Fibroblast of pulmonary artery (primary cell): ENCODE data around the gene TAMM41.

Experiments
- DNase-seq: peaks from one replicate; pipeline ENCODE4 v3.0.0-alpha.2; 2010; ENCODE audit warnings: low read depth
- H3K4me3 ChIP-seq: replicated peaks from 2 replicates; pipeline ENCODE4 v1.5.1; 2011; ENCODE audit warnings: low read depth, mild to moderate bottlenecking, control low read depth, low read length, moderate library complexity
- TF ChIP-seq, protein P1 (sequence below): IDR thresholded peaks from 2 replicates; pipeline ENCODE4 v1.5.1; 2011; ENCODE audit warnings: mild to moderate bottlenecking, control low read depth, low read length, inconsistent platforms; ENCODE audit errors: missing control alignments

The TAMM41 gene

DNA sequence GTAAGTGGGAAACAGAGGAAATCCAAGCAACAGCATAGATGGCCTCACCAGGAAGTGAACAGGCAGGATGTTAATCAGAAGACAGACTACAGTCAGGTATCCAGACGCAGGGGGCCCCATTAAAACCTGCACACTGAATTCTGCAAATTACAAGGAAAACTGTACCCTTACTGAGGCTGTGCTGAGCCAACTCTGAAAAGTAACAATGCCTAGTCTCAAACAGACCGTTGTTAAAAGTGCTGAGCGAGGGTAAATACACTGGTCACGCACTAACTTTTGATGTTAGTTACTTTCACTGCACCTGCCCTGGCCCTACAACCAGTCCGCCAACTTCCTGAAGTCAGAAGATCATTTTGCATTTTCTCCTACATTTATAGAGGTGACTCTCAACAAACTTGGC is 1.0 kb downstream of the TAMM41 start:
- TF ChIP-seq, protein P1, sequence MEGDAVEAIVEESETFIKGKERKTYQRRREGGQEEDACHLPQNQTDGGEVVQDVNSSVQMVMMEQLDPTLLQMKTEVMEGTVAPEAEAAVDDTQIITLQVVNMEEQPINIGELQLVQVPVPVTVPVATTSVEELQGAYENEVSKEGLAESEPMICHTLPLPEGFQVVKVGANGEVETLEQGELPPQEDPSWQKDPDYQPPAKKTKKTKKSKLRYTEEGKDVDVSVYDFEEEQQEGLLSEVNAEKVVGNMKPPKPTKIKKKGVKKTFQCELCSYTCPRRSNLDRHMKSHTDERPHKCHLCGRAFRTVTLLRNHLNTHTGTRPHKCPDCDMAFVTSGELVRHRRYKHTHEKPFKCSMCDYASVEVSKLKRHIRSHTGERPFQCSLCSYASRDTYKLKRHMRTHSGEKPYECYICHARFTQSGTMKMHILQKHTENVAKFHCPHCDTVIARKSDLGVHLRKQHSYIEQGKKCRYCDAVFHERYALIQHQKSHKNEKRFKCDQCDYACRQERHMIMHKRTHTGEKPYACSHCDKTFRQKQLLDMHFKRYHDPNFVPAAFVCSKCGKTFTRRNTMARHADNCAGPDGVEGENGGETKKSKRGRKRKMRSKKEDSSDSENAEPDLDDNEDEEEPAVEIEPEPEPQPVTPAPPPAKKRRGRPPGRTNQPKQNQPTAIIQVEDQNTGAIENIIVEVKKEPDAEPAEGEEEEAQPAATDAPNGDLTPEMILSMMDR, result no peak
- peak overlapping the region; percentile 99 for H3K4me3 ChIP-seq
- DNase-seq, result no peak

DNA sequence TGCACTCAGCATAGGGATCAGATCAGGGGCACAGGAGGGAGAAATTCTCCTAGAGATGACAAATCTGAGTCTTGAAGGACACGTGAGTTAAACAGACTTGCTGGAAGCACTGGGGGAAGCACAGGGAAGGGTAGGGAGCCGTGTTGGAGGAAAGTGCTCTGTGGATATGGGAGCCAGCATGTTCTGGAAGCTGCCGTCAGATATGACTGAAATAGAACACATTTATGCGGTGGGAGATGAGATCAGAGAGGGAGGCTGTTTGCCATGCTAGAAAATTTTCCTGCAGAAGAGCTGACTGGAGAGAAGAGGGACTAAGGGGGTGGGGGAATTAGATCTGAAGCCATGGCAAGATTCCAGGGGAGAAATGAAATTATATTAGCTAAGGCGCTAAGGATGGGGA is 1.8 kb downstream of the TAMM41 start:
- H3K4me3 ChIP-seq, result no peak overlapping the region
- TF ChIP-seq, protein P1, result no peak
- no peak for DNase-seq

DNA sequence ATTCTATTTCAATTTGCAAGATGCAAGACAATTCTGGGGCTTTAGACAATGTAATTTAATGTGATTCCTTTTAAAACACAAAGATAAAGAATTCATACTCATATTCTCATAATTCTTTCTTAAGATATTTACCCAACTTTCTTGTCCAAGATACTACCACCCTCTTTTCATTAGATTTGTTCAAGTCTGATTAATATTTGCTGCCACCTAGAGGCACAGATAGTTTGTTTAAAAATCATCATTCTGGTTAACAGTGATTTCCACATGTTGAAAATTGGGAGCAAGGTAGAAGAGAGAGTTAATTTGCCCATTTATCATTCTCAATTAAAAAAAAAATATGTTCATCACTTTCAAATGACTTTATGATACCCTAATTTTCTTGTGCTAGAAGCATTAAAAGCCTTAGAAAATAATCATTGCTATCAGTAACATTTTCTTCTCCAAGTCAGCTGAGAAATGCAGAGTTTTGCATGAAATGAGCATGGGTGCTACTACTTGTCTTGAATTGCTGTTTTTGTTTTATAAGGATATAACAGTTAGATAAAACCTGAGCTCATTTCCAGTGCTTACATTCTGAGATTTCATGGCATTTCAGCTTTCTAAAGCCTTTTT is 11.6 kb downstream of the TAMM41 start:
- H3K4me3 ChIP-seq, result no peak overlapping the region
- peak; percentile 61 for DNase-seq
- TF ChIP-seq, protein P1, result peak; percentile 53

DNA sequence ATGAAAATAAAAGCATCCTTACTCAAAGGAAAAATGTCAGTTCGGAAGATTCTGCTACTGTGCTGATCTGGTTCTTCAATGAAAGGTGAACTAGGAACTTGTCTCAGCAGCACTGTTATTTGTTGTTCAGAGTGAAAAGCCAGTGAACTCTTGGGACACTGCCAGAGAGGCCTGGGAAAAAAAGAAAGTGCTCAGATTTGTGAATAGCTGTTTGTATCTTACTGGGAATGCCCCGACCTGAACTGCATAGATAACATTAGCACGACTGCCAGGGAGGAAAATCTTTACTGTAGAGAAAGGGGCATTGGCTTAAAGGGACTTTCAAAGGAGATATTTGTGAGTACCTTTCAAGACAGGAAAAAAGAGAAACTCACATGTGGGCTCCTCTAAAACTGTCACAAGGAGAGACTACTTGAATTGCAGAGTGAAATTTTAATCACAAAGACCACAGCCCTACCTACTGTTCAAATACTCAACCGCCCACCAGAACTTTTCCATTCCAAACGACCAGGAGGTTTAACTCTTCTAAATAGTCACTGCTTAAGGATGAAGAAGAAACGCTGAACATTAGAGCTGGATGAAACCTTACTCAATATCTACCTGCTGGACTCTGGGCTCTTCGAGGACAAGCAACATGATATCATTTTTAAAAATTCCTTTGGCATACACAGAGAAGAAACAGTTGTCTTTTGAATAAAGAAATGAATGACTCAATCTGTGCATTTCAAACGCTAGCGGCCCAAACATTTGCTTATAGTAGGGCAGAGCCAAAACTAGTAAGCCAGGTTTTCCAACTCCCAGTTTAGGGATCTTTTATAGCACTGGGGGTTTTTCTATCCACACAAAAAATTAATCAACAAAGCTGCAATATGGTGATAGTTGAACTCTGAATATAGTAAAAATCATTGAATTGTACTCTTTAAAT is 13.4 kb downstream of the TAMM41 start:
- peak; percentile 34 for DNase-seq
- H3K4me3 ChIP-seq, result no peak overlapping the region
- TF ChIP-seq, protein P1, result no peak

DNA sequence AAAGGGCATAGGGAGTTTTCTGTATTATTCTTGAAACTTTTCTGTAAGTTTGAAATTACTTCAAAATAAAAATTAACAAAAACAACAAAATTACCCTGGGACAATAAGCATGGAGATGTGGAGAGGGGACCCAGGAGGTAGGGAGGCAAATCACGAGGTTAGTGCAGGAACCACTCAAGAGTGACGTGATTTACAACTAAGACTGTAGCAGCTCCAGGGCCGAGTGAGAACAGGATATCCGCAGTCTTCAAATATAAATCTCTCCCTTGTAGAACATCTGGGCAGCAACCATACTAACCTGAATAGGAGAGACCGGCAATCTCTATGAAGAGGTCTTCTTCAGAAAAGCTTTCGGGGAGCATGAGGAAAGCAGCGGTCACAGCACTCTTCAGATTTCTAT is 17.3 kb downstream of the TAMM41 start:
- no peak overlapping the region for H3K4me3 ChIP-seq
- no peak for DNase-seq
- TF ChIP-seq, protein P1, result no peak

DNA sequence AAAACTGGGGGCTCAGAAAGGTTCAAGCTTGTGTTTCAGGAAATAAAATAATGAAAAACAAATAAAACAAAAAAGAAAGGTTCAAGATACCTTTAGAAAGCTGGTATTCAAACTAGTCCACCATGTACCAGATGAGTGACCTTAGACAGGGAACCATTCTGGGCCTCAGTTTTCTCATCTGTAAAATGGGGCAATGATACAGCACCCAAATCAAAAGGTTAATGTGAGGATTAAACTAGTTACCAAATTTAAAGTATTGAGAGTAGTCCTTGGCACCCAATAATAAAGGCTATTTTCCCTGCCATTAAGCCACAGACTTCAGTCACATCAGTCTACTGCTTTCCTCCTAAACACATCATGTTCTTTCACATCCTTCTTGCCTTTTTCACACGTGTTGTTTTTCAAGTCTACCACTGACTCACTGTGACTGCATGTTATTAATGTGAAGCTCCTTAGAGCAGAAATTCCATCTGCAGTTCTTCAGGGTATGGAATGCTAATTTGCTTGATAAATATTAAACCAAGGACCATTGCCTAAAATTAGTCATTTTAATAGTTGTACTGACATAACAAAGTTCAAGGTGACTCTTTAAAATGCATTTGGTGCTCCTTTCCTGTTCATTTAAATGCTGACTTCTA is 19.9 kb downstream of the TAMM41 start:
- peak; percentile 26 for DNase-seq
- TF ChIP-seq, protein P1, result no peak
- no peak overlapping the region for H3K4me3 ChIP-seq
